ENCODE measurements around the gene RHBDD1. TPM values are rescaled to one million over a fixed set of nuclear protein-coding genes. Genes with fewer than 3 reads are reported as not detected.

RHBDD1 gene
- polyA plus RNA-seq, 1 of the 3 experiments (the other 2 are of a cell fraction), result 10.3 TPM

GRCh38 chr2:226909836-226910235 lies 74.0 kb downstream of the RHBDD1 start:
- no peaks in the 10 kb centered on the region; the same call in 1 of the 2 replicates for H3K79me2 ChIP-seq (ENCODE audit: insufficient read depth)
- TF ChIP-seq TCF12 (IDR thresholded peaks at IDR 0.05), result no peak
- no peak for TF ChIP-seq YY1 (IDR thresholded peaks at IDR 0.05; ENCODE audit: low read depth)
- no peak for TF ChIP-seq USF2 (IDR thresholded peaks at IDR 0.05; ENCODE audit: borderline replicate concordance, low read depth, low read length)
- no peak for TF ChIP-seq ELF1 (IDR thresholded peaks at IDR 0.05)
- TF ChIP-seq SIN3A (IDR thresholded peaks at IDR 0.05; ENCODE audit: borderline replicate concordance, low read depth, low read length), result no peak
- no peak for TF ChIP-seq CHD2 (IDR thresholded peaks at IDR 0.05; ENCODE audit: low read length, partially characterized antibody)
- no peak for TF ChIP-seq RAD21 (IDR thresholded peaks at IDR 0.05; ENCODE audit: low read length)
- no peak for TF ChIP-seq USF1 (IDR thresholded peaks at IDR 0.05; ENCODE audit: borderline replicate concordance, low read depth)
- POLR2A ChIA-PET, result no interaction called here

GRCh38 chr2:226910384-226910783 lies 74.5 kb downstream of the RHBDD1 start:
- CTCF ChIA-PET, result no interaction called here
- Histone ChIP-seq H3F3A (replicated peaks; ENCODE audit: insufficient read depth) (no peaks in the 10 kb centered on the region), H3K4me2 (no peak overlapping the region), H3K27me3 (ENCODE audit: insufficient read depth) (no peaks in the 10 kb centered on the region), H3K4me1 (ENCODE audit: control insufficient read depth in 1 of 2, insufficient read depth in 2 of 2, low read depth in 1 of 2, low read length in 1 of 2) (no peaks in the 10 kb centered on the region; a peak in 2 of 4 replicates), H2AFZ (ENCODE audit: low read depth) (no peak overlapping the region), H3K27ac (ENCODE audit: low read depth in 2 of 2, low read length in 1 of 2) (no peak overlapping the region), H3K4me3 (ENCODE audit: low read depth in 2 of 2, low read length in 1 of 2) (no peak overlapping the region), H3K9me3 (no peaks in the 10 kb centered on the region), H3K9ac (no peak overlapping the region), H3K36me3 (replicated peaks in 1 of 2; ENCODE audit: control insufficient read depth in 1 of 2, insufficient read depth in 2 of 2, low read length in 1 of 2) (peaks cover 3 to 11% of the 10 kb centered on the region in 2 experiments), H4K20me1 (ENCODE audit: insufficient read depth) (no peaks in the 10 kb centered on the region), H3K79me2 (ENCODE audit: insufficient read depth) (no peaks in the 10 kb centered on the region), H3K9me2 (no peaks in the 10 kb centered on the region)
- POLR2A ChIA-PET, result no interaction called here
- no peak for TF ChIP-seq FOXM1 (IDR thresholded peaks at IDR 0.05; ENCODE audit: low read depth)
- TF ChIP-seq ZBTB33 (IDR thresholded peaks at IDR 0.05; ENCODE audit: borderline replicate concordance, low read depth), result no peak
- no peak for TF ChIP-seq USF1 (IDR thresholded peaks at IDR 0.05; ENCODE audit: borderline replicate concordance, low read depth)
- TF ChIP-seq GABPA (IDR thresholded peaks at IDR 0.05; ENCODE audit: low read depth), result no peak
- no peak for TF ChIP-seq MAX (IDR thresholded peaks at IDR 0.05; ENCODE audit: low read depth)
- no peak for TF ChIP-seq RAD21 (IDR thresholded peaks at IDR 0.05; ENCODE audit: low read length)
- no peak for TF ChIP-seq IRF3 (IDR thresholded peaks at IDR 0.05; ENCODE audit: low read depth, low read length)
- no peak for TF ChIP-seq RCOR1 (IDR thresholded peaks at IDR 0.05; ENCODE audit: low read length)
- TF ChIP-seq TAF1 (IDR thresholded peaks at IDR 0.05; ENCODE audit: borderline replicate concordance, low read depth, low read length), result no peak
- TF ChIP-seq MXI1 (IDR thresholded peaks at IDR 0.05; ENCODE audit: low read depth, low read length), result no peak
- TF ChIP-seq GATA2 (CRISPR knock-in tag; IDR thresholded peaks at IDR 0.05), result no peak
- no peak for TF ChIP-seq POLR2AphosphoS5 (IDR thresholded peaks at IDR 0.05; ENCODE audit: low read depth, low read length)
- TF ChIP-seq EZH2phosphoT487 (IDR thresholded peaks at IDR 0.05; ENCODE audit: borderline replicate concordance, low read depth), result no peak
- WGBS (ENCODE audit: low lambda C conversion rate), result 37% methylated on average over 1 of the region's 1 CpG
- DNase-seq, result no peak

More at GRCh38 chr2:226909836-226910235, 74.0 kb downstream of the RHBDD1 start:
- no peak for DNase-seq
- Histone ChIP-seq H3K4me2 (no peak overlapping the region), H2AFZ (ENCODE audit: low read depth) (no peak overlapping the region), H3K27ac (ENCODE audit: low read depth in 2 of 2, low read length in 1 of 2) (no peak overlapping the region), H3K4me1 (ENCODE audit: control insufficient read depth in 1 of 2, insufficient read depth in 2 of 2, low read depth in 1 of 2, low read length in 1 of 2) (no peaks in the 10 kb centered on the region; a peak in 2 of 4 replicates), H4K20me1 (ENCODE audit: insufficient read depth) (no peaks in the 10 kb centered on the region), H3K27me3 (ENCODE audit: insufficient read depth) (no peaks in the 10 kb centered on the region), H3K4me3 (ENCODE audit: low read depth in 2 of 2, low read length in 1 of 2) (no peak overlapping the region), H3K9me2 (no peaks in the 10 kb centered on the region), H3K9ac (no peak overlapping the region), H3K9me3 (no peaks in the 10 kb centered on the region), H3K36me3 (replicated peaks in 1 of 2; ENCODE audit: control insufficient read depth in 1 of 2, insufficient read depth in 2 of 2, low read length in 1 of 2) (peaks cover 3 to 11% of the 10 kb centered on the region in 2 experiments), H3F3A (replicated peaks; ENCODE audit: insufficient read depth) (no peaks in the 10 kb centered on the region)
- CTCF ChIA-PET, result no interaction called here
- 87% methylated on average over 2 of the region's 2 CpGs for WGBS (ENCODE audit: low lambda C conversion rate)

All from SK-N-SH (cell line).